H1 (cell line): ENCODE measurements around the gene PA2G4. TPM values are rescaled to one million over a fixed set of nuclear protein-coding genes. Genes with fewer than 3 reads are reported as not detected.
A peak's percentile ranks its signal among the peaks of the same experiment; 100 is the strongest.

Experiments used
- CTCF ChIA-PET: fragments of 300-600 bp; sonication (Branson Sonifier 250); formaldehyde crosslinking; loops from one replicate; lab custom pipeline; 2021; ENCODE audit not compliant: partially characterized antibody; lab: Charles Lee
- POLR2A ChIA-PET: fragments of 300-600 bp; sonication (Branson Sonifier 250); formaldehyde crosslinking; loops from one replicate; lab custom pipeline; 2021; ENCODE audit warnings: inconsistent platforms; ENCODE audit not compliant: partially characterized antibody; lab: Charles Lee
- DNase-seq, 2 experiments: peaks; one replicate each; pipeline versions ENCODE4 v3.0.0 to v3.0.0-alpha.2; 2010 to 2022; ENCODE audit warnings: low spot score in 2 of 2, low read depth in 1 of 2, mixed read lengths in 1 of 2
- FAIRE-seq: peaks from 2 replicates; lab custom pipeline; 2011; peaks lifted over from hg19 to GRCh38; lab: Jason Lieb, UNC
- H2AFZ ChIP-seq: 2 replicates; pipeline ENCODE4 v1.8.1; 2012; ENCODE audit warnings: low read length, inconsistent platforms
- H2AK5ac ChIP-seq: 2 replicates; pipeline ENCODE4 v1.6.1; 2013; ENCODE audit warnings: low read depth, low read length
- H2BK120ac ChIP-seq: replicated peaks from 2 replicates; pipeline ENCODE3; 2013; ENCODE audit warnings: low read depth, low read length, inconsistent platforms
- H2BK12ac ChIP-seq: 2 replicates; pipeline ENCODE4 v1.6.1; 2013; ENCODE audit warnings: low read depth, low read length
- H2BK15ac ChIP-seq: 2 replicates; pipeline ENCODE4 v1.6.1; 2013; ENCODE audit warnings: low read length
- H2BK20ac ChIP-seq: 2 replicates; pipeline ENCODE4 v1.6.1; 2013; ENCODE audit warnings: low read length
- H2BK5ac ChIP-seq: 2 replicates; pipeline ENCODE4 v1.6.1; 2013; ENCODE audit warnings: low read depth, low read length
- H3K14ac ChIP-seq: 2 replicates; pipeline ENCODE4 v1.6.1; 2013; ENCODE audit warnings: inconsistent platforms; ENCODE audit not compliant: insufficient read length
- H3K18ac ChIP-seq: 2 replicates; pipeline ENCODE4 v1.6.1; 2013; ENCODE audit warnings: low read length; ENCODE audit errors: extremely low read depth
- H3K23ac ChIP-seq: 2 replicates; pipeline ENCODE4 v1.6.1; 2013; ENCODE audit warnings: inconsistent platforms; ENCODE audit not compliant: insufficient read length
- H3K23me2 ChIP-seq: 2 replicates; pipeline ENCODE4 v1.6.1; 2013; ENCODE audit warnings: low read depth, low read length
- H3K27ac ChIP-seq: 2 replicates; pipeline ENCODE4 v1.6.1; 2011; ENCODE audit warnings: low read depth, low read length, inconsistent platforms
- H3K27me3 ChIP-seq, 4 experiments: replicated peaks in 1 of 4; 1 replicate in 1 of 4; 2 replicates in 3 of 4; pipeline versions ENCODE4 v1.6.1 to v1.8.1; 2011 to 2013; ENCODE audit warnings: low read length in 3 of 4, mild to moderate bottlenecking in 3 of 4, inconsistent platforms in 2 of 4, mixed read lengths in 2 of 4, moderate library complexity in 1 of 4; ENCODE audit not compliant: control insufficient read depth in 3 of 4, insufficient read depth in 3 of 4; ENCODE audit errors: extremely low read depth in 1 of 4
- H3K36me3 ChIP-seq, 4 experiments: 2 replicates each; pipeline versions ENCODE4 v1.6.1 to v1.8.1; 2011 to 2013; ENCODE audit warnings: mild to moderate bottlenecking in 4 of 4, low read length in 3 of 4, moderate library complexity in 2 of 4, control low read depth in 1 of 4, inconsistent platforms in 1 of 4; ENCODE audit not compliant: insufficient read depth in 4 of 4, control insufficient read depth in 2 of 4
- H3K4ac ChIP-seq: replicated peaks from 2 replicates; pipeline ENCODE3; 2013; ENCODE audit warnings: low read length, low read depth, mixed read lengths, inconsistent platforms; ENCODE audit not compliant: insufficient read length
- H3K4me1 ChIP-seq, 4 experiments: replicated peaks in 1 of 4; 1 replicate in 1 of 4; 2 replicates in 3 of 4; pipeline versions ENCODE4 v1.6.1 to v1.8.1; 2011 to 2013; ENCODE audit warnings: low read length in 3 of 4, inconsistent platforms in 2 of 4, mixed read lengths in 1 of 4; ENCODE audit not compliant: insufficient read depth in 4 of 4, control insufficient read depth in 3 of 4
- H3K4me2 ChIP-seq, 2 experiments: 2 replicates each; pipeline versions ENCODE4 v1.6.1 to v1.8.1; 2011 to 2013; ENCODE audit warnings: low read depth in 2 of 2, low read length in 2 of 2, control low read depth in 1 of 2, inconsistent platforms in 1 of 2, mild to moderate bottlenecking in 1 of 2; ENCODE audit not compliant: insufficient read depth in 1 of 2
- H3K4me3 ChIP-seq, 4 experiments: fragments of 200-600, 300-600 bp in 1 of 4; sonication (generic), shearing (Covaris generic), sonication (Bioruptor Twin) in 1 of 4; 2 replicates each; pipeline versions ENCODE4 v1.5.1 to v1.8.1; 2011 to 2016; ENCODE audit warnings: low read length in 4 of 4, low read depth in 3 of 4, control low read depth in 2 of 4, inconsistent platforms in 2 of 4, mild to moderate bottlenecking in 2 of 4, mixed read lengths in 1 of 4, moderate library complexity in 1 of 4; ENCODE audit not compliant: insufficient read depth in 2 of 4; ENCODE audit errors: extremely low read depth in 1 of 4
- H3K56ac ChIP-seq: replicated peaks from 2 replicates; pipeline ENCODE3; 2013; ENCODE audit warnings: low read depth, mild to moderate bottlenecking, mixed read lengths, low read length, inconsistent platforms; ENCODE audit not compliant: insufficient read length
- H3K79me1 ChIP-seq: 2 replicates; pipeline ENCODE4 v1.6.1; 2013; ENCODE audit warnings: low read depth, low read length, control low read depth
- H3K79me2 ChIP-seq, 2 experiments: 2 replicates each; pipeline versions ENCODE4 v1.6.1 to v1.8.1; 2012 to 2013; ENCODE audit warnings: low read length in 2 of 2, mild to moderate bottlenecking in 2 of 2, inconsistent platforms in 1 of 2; ENCODE audit not compliant: insufficient read depth in 2 of 2, control insufficient read depth in 1 of 2
- H3K9ac ChIP-seq, 4 experiments: replicated peaks in 1 of 4; 1 replicate in 1 of 4; 2 replicates in 3 of 4; pipeline versions ENCODE4 v1.6.1 to v1.8.1; 2011 to 2013; ENCODE audit warnings: low read depth in 3 of 4, low read length in 3 of 4, control low read depth in 2 of 4, mild to moderate bottlenecking in 2 of 4, moderate library complexity in 2 of 4, inconsistent platforms in 1 of 4; ENCODE audit errors: extremely low read depth in 1 of 4
- H3K9me3 ChIP-seq, 2 experiments: 2 replicates each; pipeline versions ENCODE4 v1.6.1 to v1.8.1; 2012 to 2013; ENCODE audit warnings: mild to moderate bottlenecking in 2 of 2, moderate library complexity in 2 of 2, control low read depth in 1 of 2, inconsistent platforms in 1 of 2, low read depth in 1 of 2, low read length in 1 of 2, mixed read lengths in 1 of 2; ENCODE audit not compliant: insufficient read depth in 2 of 2
- H4K20me1 ChIP-seq, 2 experiments: replicated peaks in 1 of 2; 2 replicates each; pipeline versions ENCODE3 to v1.8.1; 2011 to 2013; ENCODE audit warnings: inconsistent platforms in 2 of 2, low read length in 2 of 2, mild to moderate bottlenecking in 1 of 2; ENCODE audit not compliant: insufficient read depth in 2 of 2, control insufficient read depth in 1 of 2
- H4K5ac ChIP-seq: 2 replicates; pipeline ENCODE4 v1.6.1; 2013; ENCODE audit warnings: low read length, low read depth, mixed read lengths, inconsistent platforms; ENCODE audit not compliant: insufficient read length
- H4K8ac ChIP-seq: 2 replicates; pipeline ENCODE4 v1.8.0; 2013; ENCODE audit warnings: mild to moderate bottlenecking, moderate library complexity, low read length, inconsistent platforms; ENCODE audit not compliant: insufficient read depth; ENCODE audit errors: extremely low read depth
- H4K91ac ChIP-seq: replicated peaks from 2 replicates; pipeline ENCODE3; 2013; ENCODE audit warnings: low read length, mixed read lengths, inconsistent platforms; ENCODE audit not compliant: insufficient read length
- ATF3 ChIP-seq: IDR thresholded peaks from 2 replicates; pipeline ENCODE4 v1.6.1; 2011; ENCODE audit warnings: low read depth, mild to moderate bottlenecking, low read length; ENCODE audit not compliant: insufficient read depth
- CEBPB ChIP-seq: IDR thresholded peaks from 2 replicates; pipeline ENCODE4 v1.6.1; 2012; ENCODE audit warnings: low read depth, low read length
- CHD1 ChIP-seq: IDR thresholded peaks from 2 replicates; pipeline ENCODE4 v1.6.1; 2012; ENCODE audit warnings: low read depth, low read length, improper control_type of control experiment
- CTBP2 ChIP-seq: IDR thresholded peaks from 2 replicates; pipeline ENCODE4 v1.7.0; 2011; ENCODE audit warnings: borderline replicate concordance, mild to moderate bottlenecking, moderate library complexity, mixed read lengths, low read length; ENCODE audit not compliant: insufficient read depth, insufficient read length
- JUND ChIP-seq: IDR thresholded peaks from 2 replicates; pipeline ENCODE4 v1.6.1; 2011; ENCODE audit warnings: mild to moderate bottlenecking, improper control_type of control experiment, low read length
- NANOG ChIP-seq: IDR thresholded peaks from 2 replicates; pipeline ENCODE4 v1.6.1; 2011; ENCODE audit warnings: low read length, low read depth, mild to moderate bottlenecking, inconsistent platforms; ENCODE audit not compliant: insufficient read depth, poor library complexity, severe bottlenecking
- SAP30 ChIP-seq: fragments of 300-600 bp; sonication (generic); IDR thresholded peaks from 2 replicates; pipeline ENCODE4 v1.7.1; 2012; ENCODE audit warnings: low read length, moderate library complexity, mild to moderate bottlenecking, inconsistent platforms; ENCODE audit not compliant: insufficient read depth, insufficient replicate concordance
- SIN3A ChIP-seq, 2 experiments: IDR thresholded peaks in 1 of 2; conservative IDR thresholded peaks in 1 of 2; 2 replicates each; pipeline ENCODE4 v1.6.1; 2011 to 2012; ENCODE audit warnings: low read length in 2 of 2, improper control_type of control experiment in 1 of 2, low read depth in 1 of 2, mild to moderate bottlenecking in 1 of 2
- WGBS, 2 experiments: shearing (Covaris generic) in 1 of 2; methylation state at CpG; one replicate each; pipeline versions ENCODE4 v1.1.6 to v1.1.7; 2013 to 2015; ENCODE audit warnings: low lambda C conversion rate in 2 of 2, mixed read lengths in 2 of 2, inconsistent platforms in 1 of 2, low coverage in 1 of 2, missing lambda C conversion rate in 1 of 2; ENCODE audit not compliant: insufficient replicate concordance in 2 of 2, insufficient coverage in 1 of 2, insufficient read length in 1 of 2; ENCODE audit errors: extremely low coverage in 1 of 2, missing lambda C conversion rate in 1 of 2; 5-methylcytosine and 5-hydroxymethylcytosine counted together
- polyA plus RNA-seq, 7 experiments: library from polyadenylated mRNA; depleted of rRNA in 3 of 7; stranded (reverse) in 5 of 7; unstranded in 2 of 7; fragments of >200 nt in 5 of 7; fragments of 200-250 nt in 2 of 7; gene quantifications; 1 replicate in 5 of 7; 2 replicates in 1 of 7; 4 replicates in 1 of 7; pipeline versions ENCODE4 v1.2.1 to v1.2.3, GENCODE V29; 2011 to 2013; ENCODE audit warnings: missing spikeins in 2 of 7, mixed read lengths in 2 of 7
- total RNA-seq: library from RNA; stranded (reverse); fragmentation: NEBNext Ultra II Directional; extraction: Animal tissue kit (Norgen Biotek cat#: 25700); gene quantifications from 2 replicates; pipeline ENCODE4 v1.2.1, GENCODE V29; 2021

Gene PA2G4
- total and polyA plus RNA-seq, 2 of the 8 experiments (the other 6 are each of a cell fraction or from before 2014, with no cell fraction given) = 159 to 242 TPM

- Histone ChIP-seq H3K9me3 (no peaks in the 10 kb centered on the region; a peak in 1 of 4 replicates), H4K20me1 (peaks cover 2 to 10% of the 10 kb centered on the region in 2 experiments), H3K14ac (no peak within 1 kb of the TSS), H4K8ac (peak within 1 kb of the TSS; percentile 99), H3K23ac (no peak within 1 kb of the TSS), H3K36me3 (peaks cover 0 to 3% (median 2%) of the 10 kb centered on the region in 4 experiments; a peak in 6 of 8 replicates), H2AFZ (peak within 1 kb of the TSS; percentile 99), H2BK15ac (peak within 1 kb of the TSS; percentile 100), H2AK5ac (no peak within 1 kb of the TSS; the same call in 1 of the 2 replicates), H3K18ac (peak within 1 kb of the TSS; percentile 100), H3K4me3 (peak within 1 kb of the TSS; percentile 74 to 89 (median 80)), H3K9ac (peak within 1 kb of the TSS; percentile 79 to 95 (median 88)), H3K4ac (no peak within 1 kb of the TSS), H2BK5ac (peak within 1 kb of the TSS; percentile 98), H4K91ac (peak within 1 kb of the TSS; percentile 98), H3K56ac (peak within 1 kb of the TSS; percentile 97), H3K23me2 (peaks cover 7% of the 10 kb centered on the region; the same call in 1 of the 2 replicates), H2BK120ac (peak within 1 kb of the TSS; percentile 96), H3K27me3 (no peaks in the 10 kb centered on the region), H4K5ac (peak within 1 kb of the TSS; percentile 100), H2BK20ac (0 out of 2 replicates have a peak within 1 kb of the TSS, but pooled peaks have one; percentile 61), H2BK12ac (peak within 1 kb of the TSS; percentile 100), H3K4me2 (peak within 1 kb of the TSS; percentile 62 to 97), H3K79me1 (peaks cover 6% of the 10 kb centered on the region; the same call in 1 of the 2 replicates), H3K27ac (peak within 1 kb of the TSS; percentile 92), H3K4me1 (peaks cover 3 to 17% (median 11%) of the 10 kb centered on the region in 4 experiments), H3K79me2 (peaks cover 0 to 27% of the 10 kb centered on the region in 2 experiments; a peak in 2 of 4 replicates)
- POLR2A ChIA-PET = interaction anchor here (0.6 to 8.9 kb wide), 46 partner anchors 14 to 356 kb away, joined by 3 to 112 read pairs (median 4); partner anchors contain the start of genes ANKRD52, ESYT1, IKZF4 and MYL6
- DNase-seq = peak in 1 of 2 experiments; percentile 87
- WGBS, 2 experiments = 2% methylated on average over 54 of the region's 59 CpGs; no CpG with 5 or more reads in 1 of the 2 experiments
- peak; percentile 58 for FAIRE-seq
- CTCF ChIA-PET = interaction anchor here (0.5 to 5.1 kb wide), 28 partner anchors 11 to 274 kb away, joined by 3 to 31 read pairs (median 4); partner anchors contain the start of genes ESYT1, ORMDL2, PA2G4 and RNF41
- no peak for TF ChIP-seq CEBPB
- peak in 1 of 2 experiments; percentile 59; a peak in 1 of 4 replicates for TF ChIP-seq SIN3A (conservative IDR thresholded peaks at IDR 0.05 in 1 of 2, IDR thresholded peaks at IDR 0.05 in 1 of 2; ENCODE audit: low read depth in 1 of 2, low read length in 2 of 2)
- TF ChIP-seq ATF3 = no peak
- TF ChIP-seq CHD1 = no peak
- TF ChIP-seq CTBP2 = no peak
- TF ChIP-seq SAP30 = no peak
- peak; percentile 86; the same call in 1 of the 2 replicates for TF ChIP-seq JUND
- TF ChIP-seq NANOG = no peak
Observed at GRCh38 chr12:56079723-56080555, 24.4 kb upstream of the PA2G4 start, which contains the start of gene ERBB3. TSS of gene ERBB3 (plus strand) at chr12:56080165. CDS start at chr12:56080301, 136 bp downstream.
